ENCODE data around the gene SYNGR1.

SYNGR1 gene

DNA sequence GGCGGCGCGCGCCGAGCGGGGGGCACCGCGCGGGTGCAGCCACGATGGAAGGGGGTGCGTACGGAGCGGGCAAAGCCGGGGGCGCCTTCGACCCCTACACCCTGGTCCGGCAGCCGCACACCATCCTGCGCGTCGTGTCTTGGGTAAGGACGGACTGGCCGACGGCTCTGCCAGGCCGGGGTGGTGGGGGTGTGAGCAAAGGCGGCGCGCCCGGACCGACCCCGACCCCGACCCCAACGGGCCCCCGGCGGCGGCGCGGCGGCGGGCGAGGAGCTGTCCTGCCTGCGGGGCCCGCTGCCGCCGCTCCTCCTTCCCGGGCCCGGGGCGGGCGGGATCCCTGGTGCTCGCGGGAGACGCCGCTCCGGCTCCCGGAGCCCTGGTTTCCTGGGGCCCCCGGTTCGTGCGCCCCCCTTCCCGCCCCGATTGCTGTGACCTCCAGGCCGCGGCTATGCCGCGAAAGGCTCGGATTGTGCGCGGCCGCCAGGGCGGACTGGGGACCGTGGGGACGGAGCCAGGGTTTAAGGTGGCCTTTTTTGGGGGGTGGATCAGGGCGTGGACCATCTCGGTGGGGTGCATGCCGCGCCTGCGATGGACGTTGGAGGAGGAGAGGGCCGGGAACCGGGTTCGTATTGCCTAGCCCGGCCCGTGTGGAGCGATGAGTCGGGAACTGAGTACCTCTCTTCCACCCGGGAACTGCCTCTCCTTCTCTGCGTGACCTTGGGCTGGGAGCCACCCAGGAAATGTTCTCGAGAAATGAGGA, at the start of gene SYNGR1:
TSS of gene SYNGR1 (plus strand) at position 25 of the 760 bp plus-strand sequence. CDS start at position 45, 20 bp downstream.
- H3K4me3 Mint-ChIP-seq = peak within 1 kb of the TSS; percentile 86
- H3K9me3 Mint-ChIP-seq = no peaks in the 10 kb centered on the region
- H3K27ac Mint-ChIP-seq = peak within 1 kb of the TSS; percentile 78
- ATAC-seq = no peak
- no peaks in the 10 kb centered on the region for H3K27me3 Mint-ChIP-seq
- peaks cover 34% of the 10 kb centered on the region for H3K4me1 Mint-ChIP-seq
- no peaks in the 10 kb centered on the region for H3K36me3 Mint-ChIP-seq

DNA sequence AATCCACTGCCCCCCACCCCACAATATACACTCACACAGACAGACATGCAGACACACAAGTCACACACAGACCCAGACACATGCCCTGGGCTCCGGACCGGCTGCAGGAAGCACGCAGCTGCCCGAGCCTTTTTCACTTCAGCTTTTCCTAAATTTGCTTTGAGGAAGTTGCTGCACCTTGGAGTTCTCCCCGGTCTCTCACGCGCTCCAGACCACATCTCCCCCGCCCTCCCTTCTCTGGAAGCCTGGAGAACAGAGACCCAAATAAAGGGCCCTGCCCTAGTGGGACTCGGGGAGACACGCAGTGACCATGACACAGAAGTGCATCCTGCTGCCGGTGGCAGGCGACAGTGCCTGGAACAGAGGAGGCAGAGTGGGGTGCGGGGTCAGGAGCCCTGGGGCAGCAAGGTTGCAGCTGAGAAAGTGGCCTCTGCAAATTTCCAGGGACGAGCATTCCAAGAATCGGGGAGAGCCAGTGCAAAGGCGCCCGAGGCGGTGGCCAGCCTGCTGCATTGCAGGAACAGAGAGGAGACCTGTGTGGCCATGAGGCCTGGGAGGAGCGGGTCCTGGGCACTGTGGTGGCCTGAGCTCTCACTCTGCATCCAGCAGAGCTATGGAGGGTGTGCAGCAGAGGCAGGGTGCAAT, 49.5 kb upstream of the SYNGR1 start:
- H3K27ac Mint-ChIP-seq = peak overlapping the region; percentile 81
- H3K27me3 Mint-ChIP-seq = no peaks in the 10 kb centered on the region
- H3K36me3 Mint-ChIP-seq = no peaks in the 10 kb centered on the region
- H3K4me1 Mint-ChIP-seq = peaks cover 47% of the 10 kb centered on the region
- H3K4me3 Mint-ChIP-seq = peak overlapping the region; percentile 63
- no peaks in the 10 kb centered on the region for H3K9me3 Mint-ChIP-seq
- peak; percentile 72 for ATAC-seq

DNA sequence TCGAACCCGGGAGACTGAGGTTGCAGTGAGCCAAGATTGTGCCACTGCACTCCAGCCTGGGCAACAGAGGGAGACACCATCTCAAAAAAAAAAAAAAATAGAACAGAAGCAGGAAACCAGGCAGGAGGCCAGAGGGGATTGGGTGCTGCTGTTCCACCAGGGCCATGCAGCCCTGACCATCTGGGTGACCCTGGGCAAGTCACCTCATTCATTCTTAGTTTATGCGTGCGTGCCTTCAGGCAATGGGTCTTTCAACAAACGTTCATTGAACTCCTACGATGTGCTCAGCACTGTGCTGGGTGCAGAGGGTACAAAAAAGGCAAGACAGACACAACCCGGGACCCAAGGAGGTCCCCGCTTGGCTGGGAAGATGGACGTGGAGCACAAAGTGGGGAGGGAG, 48.7 kb upstream of the SYNGR1 start:
- no peak overlapping the region for H3K4me3 Mint-ChIP-seq

DNA sequence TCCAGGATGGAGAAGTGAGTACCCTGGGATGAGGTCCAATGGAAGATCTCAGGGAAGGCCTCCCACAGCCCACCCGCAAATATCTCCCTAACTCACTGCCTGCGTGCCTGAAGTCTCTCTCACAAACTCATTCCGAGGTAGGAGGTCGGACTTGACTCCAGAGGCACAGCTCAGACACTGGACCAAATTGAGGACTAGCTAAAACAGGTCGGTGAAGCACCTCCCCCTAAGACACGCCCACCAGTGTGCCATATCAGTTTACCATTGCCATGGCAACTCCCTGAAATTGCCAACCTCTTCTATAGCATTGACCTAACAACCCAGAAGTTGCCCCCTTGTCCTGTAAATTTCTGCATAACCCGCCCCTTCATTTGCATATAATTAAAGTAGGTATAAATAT, 47.9 kb upstream of the SYNGR1 start:
- no peaks in the 10 kb centered on the region for H3K9me3 Mint-ChIP-seq
- H3K36me3 Mint-ChIP-seq = no peaks in the 10 kb centered on the region
- no peak for ATAC-seq
- H3K4me1 Mint-ChIP-seq = peaks cover 53% of the 10 kb centered on the region
- no peak overlapping the region for H3K27ac Mint-ChIP-seq
- no peak overlapping the region for H3K4me3 Mint-ChIP-seq
- H3K27me3 Mint-ChIP-seq = no peaks in the 10 kb centered on the region

More for the DNA sequence above, 48.7 kb upstream of the SYNGR1 start:
- H3K4me1 Mint-ChIP-seq = peaks cover 47% of the 10 kb centered on the region
- no peak for ATAC-seq
- H3K9me3 Mint-ChIP-seq = no peaks in the 10 kb centered on the region
- H3K27me3 Mint-ChIP-seq = no peaks in the 10 kb centered on the region
- peak overlapping the region; percentile 81 for H3K27ac Mint-ChIP-seq
- no peaks in the 10 kb centered on the region for H3K36me3 Mint-ChIP-seq

DNA sequence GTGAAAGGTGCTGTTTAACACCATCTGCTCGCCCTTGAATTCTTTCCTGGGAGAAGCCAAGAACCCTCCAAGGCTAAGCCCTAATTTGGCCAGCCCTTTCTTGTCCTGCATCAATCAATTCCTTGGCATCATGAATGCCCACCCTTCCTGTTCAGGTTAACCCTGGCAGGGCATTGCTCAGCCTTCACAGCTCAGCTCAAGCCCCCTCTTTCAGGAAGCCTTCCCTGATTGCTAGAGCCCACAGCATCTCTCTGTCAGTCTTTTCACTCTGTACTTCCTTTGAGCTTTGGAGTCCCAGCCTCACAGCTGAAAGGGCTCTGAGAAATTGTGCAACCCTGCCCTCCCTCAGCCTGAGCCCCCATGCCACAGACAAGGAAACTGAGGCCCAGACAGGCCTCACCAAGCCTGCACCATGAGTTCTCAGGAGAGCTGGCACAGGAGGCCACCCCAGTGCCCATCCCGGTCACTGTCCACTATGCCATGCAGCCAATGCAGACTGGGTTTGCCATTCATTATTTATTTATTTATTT, 47.3 kb upstream of the SYNGR1 start:
- Mint-ChIP-seq H3K9me3 (no peaks in the 10 kb centered on the region), H3K4me3 (no peak overlapping the region), H3K36me3 (no peaks in the 10 kb centered on the region), H3K4me1 (peaks cover 47% of the 10 kb centered on the region), H3K27me3 (no peaks in the 10 kb centered on the region), H3K27ac (no peak overlapping the region)
- ATAC-seq = no peak

- H3K4me3 Mint-ChIP-seq = no peak overlapping the region
- H3K4me1 Mint-ChIP-seq = peaks cover 38% of the 10 kb centered on the region
- no peaks in the 10 kb centered on the region for H3K27me3 Mint-ChIP-seq
- H3K27ac Mint-ChIP-seq = peak overlapping the region; percentile 27
- H3K36me3 Mint-ChIP-seq = no peaks in the 10 kb centered on the region
- H3K9me3 Mint-ChIP-seq = no peaks in the 10 kb centered on the region
- ATAC-seq = no peak
Measured at GRCh38 chr22:39303358-39303757, 46.4 kb upstream of the SYNGR1 start.

GRCh38 chr22:39303892-39304671, 45.7 kb upstream of the SYNGR1 start:
- Mint-ChIP-seq H3K4me3 (no peak overlapping the region), H3K27ac (peak overlapping the region; percentile 27), H3K9me3 (no peaks in the 10 kb centered on the region), H3K4me1 (peaks cover 44% of the 10 kb centered on the region), H3K27me3 (no peaks in the 10 kb centered on the region), H3K36me3 (no peaks in the 10 kb centered on the region)
- ATAC-seq = no peak

- H3K9me3 Mint-ChIP-seq = no peaks in the 10 kb centered on the region
- peak; percentile 51 for ATAC-seq
- H3K27me3 Mint-ChIP-seq = no peaks in the 10 kb centered on the region
- H3K4me3 Mint-ChIP-seq = no peak overlapping the region
- H3K36me3 Mint-ChIP-seq = peaks cover 5% of the 10 kb centered on the region
- H3K27ac Mint-ChIP-seq = peak overlapping the region; percentile 6
- H3K4me1 Mint-ChIP-seq = peaks cover 45% of the 10 kb centered on the region
Measured at GRCh38 chr22:39306456-39307361, 43.1 kb upstream of the SYNGR1 start.

DNA sequence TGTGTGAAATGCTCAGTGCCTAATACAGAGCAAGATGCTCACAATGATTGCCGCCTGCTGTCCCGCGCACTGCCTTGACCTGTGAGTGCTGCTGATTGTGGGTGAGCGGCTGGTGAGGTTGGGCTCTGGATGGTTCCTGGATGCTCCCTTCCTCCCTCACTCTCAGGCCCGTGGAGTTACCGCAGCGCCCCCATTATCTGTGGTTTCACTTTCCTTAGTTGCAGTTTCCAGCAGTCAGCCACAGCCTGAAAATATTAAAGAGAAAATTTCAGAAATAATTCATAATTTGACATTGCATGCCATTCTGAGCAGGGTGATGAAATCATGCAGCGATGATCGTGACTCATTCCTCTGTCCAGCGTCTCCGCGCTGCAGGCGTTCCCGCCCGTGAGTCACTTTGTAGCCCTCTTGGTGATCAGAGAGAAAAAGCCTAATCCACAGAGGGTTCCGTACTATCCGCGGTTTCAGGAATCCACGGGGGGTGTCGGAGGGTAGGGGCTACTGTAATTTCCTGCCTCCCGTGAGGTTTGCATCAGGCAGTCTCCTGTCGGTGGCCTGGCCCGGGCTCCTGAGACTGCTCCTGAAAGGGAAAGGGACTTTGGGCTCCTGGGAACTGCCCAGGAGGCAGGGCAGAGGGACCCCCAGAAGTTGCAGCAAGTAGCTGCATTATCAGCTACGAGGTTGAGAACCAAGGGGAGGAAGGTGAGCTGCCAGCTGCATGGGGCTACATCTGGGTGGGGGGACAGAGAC, 41.0 kb upstream of the SYNGR1 start:
- Mint-ChIP-seq H3K4me3 (no peak overlapping the region), H3K36me3 (peaks cover 26% of the 10 kb centered on the region), H3K27me3 (no peaks in the 10 kb centered on the region), H3K27ac (peak overlapping the region; percentile 18), H3K4me1 (peaks cover 56% of the 10 kb centered on the region), H3K9me3 (no peaks in the 10 kb centered on the region)
- no peak for ATAC-seq

GRCh38 chr22:39309364-39309861, 40.4 kb upstream of the SYNGR1 start:
- Mint-ChIP-seq H3K36me3 (peaks cover 32% of the 10 kb centered on the region), H3K9me3 (no peaks in the 10 kb centered on the region), H3K4me3 (no peak overlapping the region), H3K4me1 (peaks cover 56% of the 10 kb centered on the region), H3K27me3 (no peaks in the 10 kb centered on the region), H3K27ac (peak overlapping the region; percentile 18)
- ATAC-seq = no peak

DNA sequence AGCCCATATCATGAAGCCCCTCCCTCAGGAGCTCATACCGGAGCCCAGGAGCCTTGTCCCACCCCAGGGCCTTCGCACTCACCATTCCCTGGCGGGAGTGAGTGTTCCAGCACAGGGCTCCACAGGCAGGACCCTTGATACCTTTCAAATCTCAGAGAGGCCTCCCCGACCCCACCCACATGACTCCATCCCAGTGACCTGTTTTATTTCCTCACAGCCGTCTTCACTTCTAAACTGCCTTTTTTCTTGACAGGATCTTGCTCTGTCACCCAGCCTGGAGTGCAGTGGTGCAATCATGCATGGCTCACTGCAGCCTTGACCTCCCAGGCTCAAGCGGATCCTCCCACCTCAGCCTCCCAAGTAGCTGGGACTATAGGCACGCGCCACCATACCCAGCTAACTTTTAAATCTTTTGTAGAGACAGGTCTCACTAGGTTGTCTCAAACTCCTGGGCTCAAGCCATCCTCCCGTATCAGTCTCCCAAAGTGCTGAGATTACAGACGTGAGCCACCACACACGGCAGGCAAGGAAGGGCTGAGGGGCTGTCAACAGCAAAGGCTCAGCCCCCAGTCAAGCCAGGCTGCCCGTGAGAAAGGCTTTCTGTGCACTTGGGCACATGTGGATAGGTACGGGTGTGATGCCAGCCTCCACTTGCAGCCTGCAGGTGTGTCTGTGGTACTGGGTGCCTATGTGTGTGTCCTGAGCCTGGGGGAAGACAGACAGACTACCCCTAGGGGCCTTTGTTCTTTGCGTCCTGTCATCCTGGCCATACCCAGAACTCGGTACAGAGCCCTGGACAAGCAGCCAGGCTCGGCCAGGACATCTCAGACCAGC, 39.7 kb upstream of the SYNGR1 start:
- Mint-ChIP-seq H3K4me1 (peaks cover 63% of the 10 kb centered on the region), H3K9me3 (no peaks in the 10 kb centered on the region), H3K36me3 (peaks cover 39% of the 10 kb centered on the region), H3K27ac (peak overlapping the region; percentile 43), H3K27me3 (no peaks in the 10 kb centered on the region), H3K4me3 (no peak overlapping the region)
- peak; percentile 13 for ATAC-seq

DNA sequence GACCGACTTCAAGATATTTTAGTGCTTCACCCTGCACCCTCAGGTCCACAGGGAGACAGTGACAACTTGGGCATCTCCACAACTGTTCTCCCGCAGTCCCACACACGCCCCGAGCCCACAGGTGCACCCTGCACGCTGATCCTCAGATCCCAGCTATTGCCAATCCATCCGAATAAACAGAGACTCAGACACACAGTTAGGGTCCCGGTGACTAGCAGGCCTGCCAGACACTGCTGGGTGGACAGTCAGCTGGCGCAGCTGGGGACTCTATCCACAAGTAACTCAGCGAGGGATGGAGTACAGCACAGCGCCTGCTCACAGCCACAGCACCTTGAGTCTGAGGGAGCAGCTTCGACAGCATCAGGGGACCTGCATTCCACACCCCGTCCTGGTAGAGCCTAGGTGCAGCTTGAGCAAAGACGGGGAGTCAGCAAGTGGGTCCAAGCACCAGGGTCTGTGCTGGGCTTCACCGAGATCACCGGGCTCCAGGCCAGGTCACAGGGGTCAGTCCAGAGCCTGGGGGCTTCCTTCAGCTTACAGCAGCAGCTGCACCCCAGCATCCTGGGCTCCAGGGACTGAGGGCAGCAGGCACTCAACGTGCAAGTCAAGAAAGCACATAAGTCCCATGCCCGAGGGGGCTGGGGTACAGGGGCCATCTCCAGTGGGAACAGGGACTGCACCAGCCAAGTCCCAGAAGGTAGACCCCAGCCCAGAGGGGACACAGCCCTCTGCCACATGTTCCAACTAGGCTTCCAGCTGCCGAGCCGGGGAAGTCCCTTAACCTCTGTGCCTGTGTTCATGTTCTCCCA, 38.0 kb upstream of the SYNGR1 start:
- Mint-ChIP-seq H3K4me3 (peak overlapping the region; percentile 25), H3K27me3 (no peaks in the 10 kb centered on the region), H3K36me3 (peaks cover 55% of the 10 kb centered on the region), H3K27ac (peak overlapping the region; percentile 15), H3K4me1 (peaks cover 74% of the 10 kb centered on the region), H3K9me3 (no peaks in the 10 kb centered on the region)
- ATAC-seq = no peak

Measured in stimulated activated memory B cell treated with anti-CD40 and anti-IgM and Interleukin-4, amounts not matched to agents 10 μg/mL and 1 μg/mL and 100 μg/mL, for 72 hours (primary cell).